Measurements from ENCODE around the gene SLC30A2. TPM values are rescaled to one million over a fixed set of nuclear protein-coding genes. Genes with fewer than 3 reads are reported as not detected.

SLC30A2 gene
- polyA plus RNA-seq, 1 donor (not counting 4 experiments of a cell fraction or from before 2014, with no cell fraction given) = not detected

DNA sequence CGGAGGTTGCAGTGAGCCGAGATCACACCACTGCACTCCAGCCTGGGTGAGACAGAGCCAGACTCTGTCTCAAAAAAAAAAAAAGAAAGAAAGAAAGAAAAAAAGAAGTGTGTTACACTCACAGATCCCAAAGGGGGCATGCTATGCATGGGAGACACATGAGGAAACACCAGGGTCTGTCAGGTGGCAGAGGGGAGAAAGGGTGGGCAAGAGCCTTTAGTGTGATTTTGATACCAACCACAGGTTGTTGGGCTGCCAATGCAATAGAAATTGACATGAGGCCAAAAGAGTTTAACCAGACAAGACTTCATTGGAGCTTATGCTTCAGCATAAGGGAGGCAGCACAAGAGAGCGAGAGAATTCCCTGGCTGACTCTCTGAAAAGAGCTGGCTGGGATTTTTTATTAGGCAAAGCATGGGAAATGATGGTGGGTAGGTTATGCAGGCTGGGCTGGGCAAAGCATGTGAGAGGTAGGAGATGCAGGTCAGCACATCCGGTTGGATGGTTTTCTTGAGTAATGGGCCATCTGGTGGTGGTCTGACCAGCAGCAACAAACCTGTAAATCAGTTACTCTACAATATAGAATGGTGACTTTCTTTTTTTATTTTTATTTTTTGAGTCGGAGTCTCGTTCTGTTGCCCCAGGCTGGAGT lies 36.0 kb downstream of the SLC30A2 start:
- no peak overlapping the region for H3K9ac ChIP-seq (ENCODE audit: control insufficient read depth, extremely low read depth, insufficient read depth, low read length)
- H3K36me3 ChIP-seq (ENCODE audit: control insufficient read depth in 2 of 2, extremely low read depth in 1 of 2, insufficient read depth in 2 of 2, low read length in 2 of 2) = no peaks in the 10 kb centered on the region
- H2AFZ ChIP-seq (ENCODE audit: control insufficient read depth, low read length) = no peak overlapping the region
- H3K9me3 ChIP-seq (ENCODE audit: control insufficient read depth, low read depth, low read length) = no peaks in the 10 kb centered on the region
- H3K4me2 ChIP-seq (ENCODE audit: control insufficient read depth, extremely low read depth, insufficient read depth, low read depth, low read length) = no peak overlapping the region
- no peak overlapping the region for H3K4me3 ChIP-seq (ENCODE audit: control insufficient read depth in 2 of 3, extremely low read depth in 1 of 3, insufficient read depth in 2 of 3, low read depth in 1 of 3, low read length in 3 of 3)
- H4K20me1 ChIP-seq (ENCODE audit: control insufficient read depth, extremely low read depth, insufficient read depth, low read length) = no peaks in the 10 kb centered on the region
- no peaks in the 10 kb centered on the region for H3K9me1 ChIP-seq (ENCODE audit: control insufficient read depth, extremely low read depth, insufficient read depth, low read length)
- dilution Hi-C loops (cut with MboI; ENCODE audit: extremely low pct_ligation_motif_present, low sequenced_read_pairs) = no loop called here
- H3K4me1 ChIP-seq (ENCODE audit: control insufficient read depth, extremely low read depth, insufficient read depth, low read length) = peaks cover 4% of the 10 kb centered on the region
- no peak overlapping the region for H3K27ac ChIP-seq (ENCODE audit: control insufficient read depth, insufficient read depth, low read length)
- no peak for FAIRE-seq
- TF ChIP-seq EZH2 (IDR thresholded peaks at IDR 0.05; ENCODE audit: low read length) = no peak
- TF ChIP-seq, protein P1, sequence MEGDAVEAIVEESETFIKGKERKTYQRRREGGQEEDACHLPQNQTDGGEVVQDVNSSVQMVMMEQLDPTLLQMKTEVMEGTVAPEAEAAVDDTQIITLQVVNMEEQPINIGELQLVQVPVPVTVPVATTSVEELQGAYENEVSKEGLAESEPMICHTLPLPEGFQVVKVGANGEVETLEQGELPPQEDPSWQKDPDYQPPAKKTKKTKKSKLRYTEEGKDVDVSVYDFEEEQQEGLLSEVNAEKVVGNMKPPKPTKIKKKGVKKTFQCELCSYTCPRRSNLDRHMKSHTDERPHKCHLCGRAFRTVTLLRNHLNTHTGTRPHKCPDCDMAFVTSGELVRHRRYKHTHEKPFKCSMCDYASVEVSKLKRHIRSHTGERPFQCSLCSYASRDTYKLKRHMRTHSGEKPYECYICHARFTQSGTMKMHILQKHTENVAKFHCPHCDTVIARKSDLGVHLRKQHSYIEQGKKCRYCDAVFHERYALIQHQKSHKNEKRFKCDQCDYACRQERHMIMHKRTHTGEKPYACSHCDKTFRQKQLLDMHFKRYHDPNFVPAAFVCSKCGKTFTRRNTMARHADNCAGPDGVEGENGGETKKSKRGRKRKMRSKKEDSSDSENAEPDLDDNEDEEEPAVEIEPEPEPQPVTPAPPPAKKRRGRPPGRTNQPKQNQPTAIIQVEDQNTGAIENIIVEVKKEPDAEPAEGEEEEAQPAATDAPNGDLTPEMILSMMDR (optimal IDR thresholded peaks at IDR 0.05 in 1 of 3, IDR thresholded peaks at IDR 0.05 in 1 of 3, conservative IDR thresholded peaks at IDR 0.05 in 1 of 3; ENCODE audit: extremely low read depth in 1 of 3, insufficient read depth in 2 of 3, low read length in 3 of 3) = peak in 1 of 3 experiments; percentile 31
- DNase-seq (ENCODE audit: low read depth, low spot score) = no peak
- H3K27me3 ChIP-seq (ENCODE audit: control insufficient read depth, extremely low read depth, insufficient read depth, low read length) = no peaks in the 10 kb centered on the region
- H3K79me2 ChIP-seq (ENCODE audit: control insufficient read depth, insufficient read depth, low read length) = no peaks in the 10 kb centered on the region

DNA sequence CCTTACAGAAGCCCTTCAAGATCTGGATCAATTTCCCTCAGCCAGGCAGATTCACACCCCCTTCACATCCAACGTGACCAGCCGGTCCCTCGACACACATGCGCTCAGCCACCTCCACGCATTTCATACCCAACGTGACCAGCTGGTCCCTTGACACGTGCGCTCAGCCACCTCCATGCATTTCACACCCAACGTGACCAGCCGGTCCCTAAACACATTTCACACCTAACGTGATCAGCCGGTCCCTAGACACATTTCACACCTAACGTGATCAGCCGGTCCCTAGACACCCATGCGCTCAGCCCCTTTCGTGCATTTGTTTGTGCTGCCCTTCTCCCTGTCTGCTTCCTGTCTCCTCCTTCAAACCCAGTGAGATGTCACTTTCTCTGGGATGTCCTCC lies 39.2 kb downstream of the SLC30A2 start:
- Histone ChIP-seq H3K79me2 (ENCODE audit: control insufficient read depth, insufficient read depth, low read length) (no peaks in the 10 kb centered on the region), H4K20me1 (ENCODE audit: control insufficient read depth, extremely low read depth, insufficient read depth, low read length) (no peaks in the 10 kb centered on the region), H3K27ac (ENCODE audit: control insufficient read depth, insufficient read depth, low read length) (no peak overlapping the region), H3K4me1 (ENCODE audit: control insufficient read depth, extremely low read depth, insufficient read depth, low read length) (peaks cover 4% of the 10 kb centered on the region), H2AFZ (ENCODE audit: control insufficient read depth, low read length) (no peak overlapping the region), H3K27me3 (ENCODE audit: control insufficient read depth, extremely low read depth, insufficient read depth, low read length) (no peaks in the 10 kb centered on the region), H3K9ac (ENCODE audit: control insufficient read depth, extremely low read depth, insufficient read depth, low read length) (no peak overlapping the region), H3K36me3 (ENCODE audit: control insufficient read depth in 2 of 2, extremely low read depth in 1 of 2, insufficient read depth in 2 of 2, low read length in 2 of 2) (no peaks in the 10 kb centered on the region), H3K9me3 (ENCODE audit: control insufficient read depth, low read depth, low read length) (no peaks in the 10 kb centered on the region), H3K4me3 (ENCODE audit: control insufficient read depth in 2 of 3, extremely low read depth in 1 of 3, insufficient read depth in 2 of 3, low read depth in 1 of 3, low read length in 3 of 3) (no peak overlapping the region), H3K4me2 (ENCODE audit: control insufficient read depth, extremely low read depth, insufficient read depth, low read depth, low read length) (no peak overlapping the region), H3K9me1 (ENCODE audit: control insufficient read depth, extremely low read depth, insufficient read depth, low read length) (no peaks in the 10 kb centered on the region)
- FAIRE-seq (no peak), DNase-seq (ENCODE audit: low read depth, low spot score) (no peak)
- dilution Hi-C loops (cut with MboI; ENCODE audit: extremely low pct_ligation_motif_present, low sequenced_read_pairs) = no loop called here
- TF ChIP-seq, protein P1 (optimal IDR thresholded peaks at IDR 0.05 in 1 of 3, IDR thresholded peaks at IDR 0.05 in 1 of 3, conservative IDR thresholded peaks at IDR 0.05 in 1 of 3; ENCODE audit: extremely low read depth in 1 of 3, insufficient read depth in 2 of 3, low read length in 3 of 3) = no peak
- no peak for TF ChIP-seq EZH2 (IDR thresholded peaks at IDR 0.05; ENCODE audit: low read length)

Measured in keratinocyte (primary cell).